Transverse colon (tissue), 4 donors: ENCODE results near the gene ABCA4. TPM values are rescaled to one million over a fixed set of nuclear protein-coding genes. Genes with fewer than 3 reads are reported as not detected.

Source experiments
- DNase-seq: peaks from one replicate; pipeline ENCODE4 v3.0.0-alpha.2; 2019
- H3K27ac ChIP-seq, 4 donors: fragments of 200-600 bp; sonication (generic); 2 replicates each; pipeline ENCODE4 v1.5.1; 2016 to 2018; ENCODE audit warnings: inconsistent platforms in 4 of 4
- H3K27me3 ChIP-seq: fragments of 200-600 bp; sonication (generic); 2 replicates; pipeline ENCODE4 v1.5.1; 2017; ENCODE audit warnings: inconsistent platforms
- H3K36me3 ChIP-seq, 4 donors: fragments of 200-600 bp; sonication (generic); 2 replicates each; pipeline ENCODE4 v1.5.1; 2017 to 2019; ENCODE audit warnings: inconsistent platforms in 4 of 4
- H3K4me1 ChIP-seq, 4 donors: fragments of 200-600 bp; sonication (generic); 2 replicates each; pipeline ENCODE4 v1.5.1; 2017 to 2020; ENCODE audit warnings: inconsistent platforms in 4 of 4
- H3K4me3 ChIP-seq, 4 donors: fragments of 200-600 bp; sonication (generic); 1 replicate in 1 of 4; 2 replicates in 3 of 4; pipeline versions ENCODE4 v1.5.1 to v1.6.1; 2017 to 2019; ENCODE audit warnings: inconsistent platforms in 4 of 4
- H3K9me3 ChIP-seq, 2 donors: fragments of 200-600 bp; sonication (generic); 2 replicates each; pipeline ENCODE4 v1.5.1; 2017 to 2019; ENCODE audit warnings: inconsistent platforms in 2 of 2
- CTCF ChIP-seq, 5 experiments: fragments of 200-600 bp in 3 of 5; fragments of 450-650 bp in 2 of 5; sonication (generic) in 3 of 5; IDR thresholded peaks; 1 replicate in 2 of 5; 2 replicates in 3 of 5; pipeline ENCODE4 v1.5.1; 2016 to 2017; ENCODE audit warnings: antibody characterized with exemption in 5 of 5, inconsistent platforms in 3 of 5, mild to moderate bottlenecking in 2 of 5, moderate library complexity in 1 of 5
- EP300 ChIP-seq: sonication (generic); formaldehyde crosslinking; IDR thresholded peaks from one replicate; pipeline ENCODE4 v1.6.1; 2017; ENCODE audit warnings: antibody characterized with exemption, low read depth
- POLR2A ChIP-seq: fragments of 450-650 bp; IDR thresholded peaks from one replicate; pipeline ENCODE4 v1.6.1; 2016; ENCODE audit warnings: antibody characterized with exemption, mild to moderate bottlenecking, moderate library complexity
- POLR2AphosphoS5 ChIP-seq, 3 donors: sonication (generic); formaldehyde crosslinking; IDR thresholded peaks; one replicate each; pipeline ENCODE4 v1.6.1; 2016; ENCODE audit warnings: antibody characterized with exemption in 3 of 3
- WGBS, 2 donors: methylation state at CpG; one replicate each; pipeline ENCODE4 v1.1.5; 2018; ENCODE audit warnings: low coverage in 1 of 2; 5-methylcytosine and 5-hydroxymethylcytosine counted together
- in situ Hi-C, 4 donors: fragments of 200-750 bp; cut with MboI; loops; one replicate each; pipeline versions ENCODE4 v1.15.0 to v1.15.1; 2017; ENCODE audit warnings: low sequenced_read_pairs in 3 of 4, low pct_ligation_motif_present in 1 of 4, low pct_unique_long_range_greater_than_20kb in 1 of 4
- intact Hi-C: fragments of 100-400 bp; cut with DNase I; formaldehyde crosslinking; loops from one replicate; pipeline ENCODE4 v1.15.1; 2023; ENCODE audit warnings: low total_unique reads
- total RNA-seq, 4 donors: library from RNA; depleted of rRNA; stranded (reverse); fragments of >200 nt; gene quantifications; one replicate each; pipeline ENCODE4 v1.1.0, GENCODE V29; 2016

ABCA4 gene
- total RNA-seq, 4 donors from 2014 or later: 0.16 to 0.55 TPM; not detected in 2

- no peaks in the 10 kb centered on the region for H3K9me3 ChIP-seq
- no peak overlapping the region for H3K4me3 ChIP-seq
- intact Hi-C loops: no loop called here
- in situ Hi-C loops: no loop called here
- WGBS, 2 donors: 88 to 94% methylated on average over 3 to 5 of the region's 5 CpGs
- no peaks in the 10 kb centered on the region for H3K36me3 ChIP-seq
- no peak for DNase-seq
- no peaks in the 10 kb centered on the region for H3K4me1 ChIP-seq
- H3K27me3 ChIP-seq: no peaks in the 10 kb centered on the region
- TF ChIP-seq POLR2A (no peak), EP300 (no peak), POLR2AphosphoS5 (IDR thresholded peaks at IDR 0.05) (no peak), CTCF (IDR thresholded peaks at IDR 0.05) (no peak)
- no peak overlapping the region for H3K27ac ChIP-seq
Observed at GRCh38 chr1:94146273-94146672, 25.3 kb upstream of the ABCA4 start.

- Histone ChIP-seq H3K4me3 (no peak overlapping the region), H3K36me3 (no peaks in the 10 kb centered on the region), H3K4me1 (no peaks in the 10 kb centered on the region), H3K27me3 (no peaks in the 10 kb centered on the region), H3K27ac (no peak overlapping the region), H3K9me3 (no peaks in the 10 kb centered on the region)
- intact Hi-C loops (no loop called here), in situ Hi-C loops (no loop called here)
- TF ChIP-seq EP300 (no peak), CTCF (IDR thresholded peaks at IDR 0.05) (no peak), POLR2A (no peak), POLR2AphosphoS5 (IDR thresholded peaks at IDR 0.05) (no peak)
- no peak for DNase-seq
- WGBS, 2 donors: 60 to 71% methylated on average over 1 of the region's 1 CpG
Observed at GRCh38 chr1:94144836-94145235, 23.9 kb upstream of the ABCA4 start.

DNA sequence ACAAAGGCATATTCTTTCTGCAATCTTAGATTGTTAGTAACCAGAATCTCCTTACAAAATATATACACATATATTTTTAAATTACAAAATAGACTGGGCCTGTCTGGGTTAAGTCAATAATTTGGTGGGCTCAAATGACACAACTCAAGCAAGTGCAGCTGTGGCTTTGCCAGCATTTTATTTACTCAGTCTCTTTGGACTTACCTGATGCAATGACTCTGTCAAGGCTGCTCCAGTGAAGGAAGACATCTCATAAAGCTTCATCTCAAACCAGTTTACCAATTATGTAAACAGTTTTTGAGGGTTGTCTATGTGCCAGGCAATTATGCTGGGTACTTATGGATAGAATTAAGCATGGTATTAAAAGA is 22.8 kb upstream of the ABCA4 start:
- H3K27me3 ChIP-seq: no peaks in the 10 kb centered on the region
- TF ChIP-seq POLR2AphosphoS5 (IDR thresholded peaks at IDR 0.05): no peak
- TF ChIP-seq POLR2A: no peak
- no peak for TF ChIP-seq CTCF (IDR thresholded peaks at IDR 0.05)
- TF ChIP-seq EP300: no peak
- H3K4me3 ChIP-seq: no peak overlapping the region
- no peaks in the 10 kb centered on the region for H3K4me1 ChIP-seq
- no peaks in the 10 kb centered on the region for H3K9me3 ChIP-seq
- intact Hi-C loops (no loop called here), in situ Hi-C loops (no loop called here)
- no peaks in the 10 kb centered on the region for H3K36me3 ChIP-seq
- no peak for DNase-seq
- H3K27ac ChIP-seq: no peak overlapping the region

GRCh38 chr1:94143173-94143808 is 22.3 kb upstream of the ABCA4 start:
- no peak overlapping the region for H3K27ac ChIP-seq
- H3K36me3 ChIP-seq: no peaks in the 10 kb centered on the region
- intact Hi-C loops (no loop called here), in situ Hi-C loops (no loop called here)
- TF ChIP-seq POLR2A: no peak
- TF ChIP-seq EP300: no peak
- TF ChIP-seq CTCF (IDR thresholded peaks at IDR 0.05): no peak
- TF ChIP-seq POLR2AphosphoS5 (IDR thresholded peaks at IDR 0.05): no peak
- no peaks in the 10 kb centered on the region for H3K27me3 ChIP-seq
- no peaks in the 10 kb centered on the region for H3K9me3 ChIP-seq
- H3K4me3 ChIP-seq: no peak overlapping the region
- no peak for DNase-seq
- no peaks in the 10 kb centered on the region for H3K4me1 ChIP-seq
- 60 to 80% methylated on average over 1 to 2 of the region's 2 CpGs for WGBS, 2 donors
